Mesothelial cell of epicardium (in vitro differentiated cells): Measurements from ENCODE around the gene FBXO40. TPM values are rescaled to one million over a fixed set of nuclear protein-coding genes. Genes with fewer than 3 reads are reported as not detected.

Experiments used
- DNase-seq, 2 experiments: peaks; one replicate each; pipeline ENCODE4 v3.0.0; 2021; ENCODE audit warnings: low spot score in 2 of 2; ENCODE audit not compliant: unreplicated experiment in 2 of 2
- H3K27ac Mint-ChIP-seq: 2 replicates; pipeline ENCODE4 v1.8.0; 2021; ENCODE audit warnings: mixed read lengths
- H3K27me3 Mint-ChIP-seq: 2 replicates; pipeline ENCODE4 v1.8.0; 2021; ENCODE audit warnings: low read depth, mixed read lengths
- H3K36me3 Mint-ChIP-seq: 2 replicates; pipeline ENCODE4 v1.8.0; 2021; ENCODE audit warnings: mixed read lengths
- H3K4me1 Mint-ChIP-seq: 2 replicates; pipeline ENCODE4 v1.8.0; 2021; ENCODE audit warnings: mixed read lengths
- H3K4me3 Mint-ChIP-seq: 2 replicates; pipeline ENCODE4 v1.8.0; 2021; ENCODE audit warnings: mild to moderate bottlenecking, moderate library complexity, mixed read lengths
- H3K9me3 Mint-ChIP-seq: 2 replicates; pipeline ENCODE4 v1.8.0; 2021; ENCODE audit warnings: mixed read lengths
- total RNA-seq: library from RNA; stranded (reverse); gene quantifications from 3 replicates; pipeline ENCODE4 v1.2.1, GENCODE V29; 2021
- TF ChIP-seq, protein P1 (sequence below): fragments of 200-600 bp; sonication (generic); IDR thresholded peaks from one replicate; pipeline ENCODE4 v1.5.0; 2021; ENCODE audit warnings: antibody characterized with exemption; ENCODE audit not compliant: unreplicated experiment

The FBXO40 gene, protein sequence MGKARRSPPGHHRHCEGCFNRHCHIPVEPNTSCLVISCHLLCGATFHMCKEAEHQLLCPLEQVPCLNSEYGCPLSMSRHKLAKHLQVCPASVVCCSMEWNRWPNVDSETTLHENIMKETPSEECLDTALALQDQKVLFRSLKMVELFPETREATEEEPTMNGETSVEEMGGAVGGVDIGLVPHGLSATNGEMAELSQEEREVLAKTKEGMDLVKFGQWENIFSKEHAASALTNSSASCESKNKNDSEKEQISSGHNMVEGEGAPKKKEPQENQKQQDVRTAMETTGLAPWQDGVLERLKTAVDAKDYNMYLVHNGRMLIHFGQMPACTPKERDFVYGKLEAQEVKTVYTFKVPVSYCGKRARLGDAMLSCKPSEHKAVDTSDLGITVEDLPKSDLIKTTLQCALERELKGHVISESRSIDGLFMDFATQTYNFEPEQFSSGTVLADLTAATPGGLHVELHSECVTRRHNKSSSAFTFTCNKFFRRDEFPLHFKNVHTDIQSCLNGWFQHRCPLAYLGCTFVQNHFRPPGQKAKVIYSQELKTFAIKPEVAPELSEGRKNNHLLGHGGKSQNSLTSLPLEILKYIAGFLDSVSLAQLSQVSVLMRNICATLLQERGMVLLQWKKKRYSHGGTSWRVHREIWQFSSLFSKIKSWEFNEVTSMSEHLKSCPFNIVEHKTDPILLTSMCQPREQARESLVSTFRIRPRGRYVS
- total RNA-seq: not detected in 3 replicates

DNA sequence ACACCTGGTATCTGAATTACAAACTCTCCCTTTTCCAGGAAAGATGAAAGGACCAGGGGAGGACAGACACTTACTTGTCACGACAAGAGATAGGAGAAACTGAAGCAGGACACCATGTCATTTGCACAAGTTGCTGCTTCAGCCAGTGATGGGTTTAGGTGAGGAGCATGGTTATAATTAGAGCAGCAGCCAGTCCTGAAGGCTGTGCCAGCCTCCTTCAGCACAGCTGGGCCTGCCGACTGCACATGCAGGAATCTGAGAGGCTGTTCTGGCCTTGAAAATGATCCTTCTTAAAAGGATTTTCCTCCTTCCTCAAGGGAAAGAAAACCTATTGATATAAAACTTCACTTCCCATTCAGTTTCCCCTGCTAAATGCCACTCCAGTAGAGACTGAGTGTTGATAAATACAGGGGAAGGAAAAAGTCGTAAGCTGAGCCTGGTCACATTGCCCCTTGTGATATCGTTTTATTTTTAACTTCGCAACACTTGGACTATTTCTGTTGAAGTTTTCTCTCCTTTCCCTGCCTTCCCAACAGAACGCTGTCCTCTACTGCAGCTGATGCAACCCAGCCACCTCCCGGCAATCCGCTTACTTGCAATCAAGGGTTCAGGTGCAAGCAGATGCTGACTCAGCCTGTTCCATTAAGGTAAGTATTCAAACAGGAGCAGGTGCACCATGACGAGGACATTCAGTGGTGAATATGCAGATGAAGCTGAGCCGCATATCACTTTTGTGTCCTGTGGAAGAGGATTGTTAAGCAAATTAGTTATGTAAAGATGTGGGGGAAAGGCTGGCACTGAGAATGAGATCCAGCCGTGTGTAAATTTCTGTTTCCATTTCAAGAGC is at the start of gene FBXO40:
Gene FBXO40, plus strand, starts transcription at position 524 of the 847 bp plus-strand sequence. CDS start 27,197 bp downstream, outside the sequence.
- Mint-ChIP-seq H3K27me3 (peaks cover 3% of the 10 kb centered on the region), H3K36me3 (no peaks in the 10 kb centered on the region), H3K27ac (no peak within 1 kb of the TSS), H3K4me1 (no peaks in the 10 kb centered on the region), H3K4me3 (no peak within 1 kb of the TSS), H3K9me3 (no peaks in the 10 kb centered on the region)
- TF ChIP-seq, protein P1, sequence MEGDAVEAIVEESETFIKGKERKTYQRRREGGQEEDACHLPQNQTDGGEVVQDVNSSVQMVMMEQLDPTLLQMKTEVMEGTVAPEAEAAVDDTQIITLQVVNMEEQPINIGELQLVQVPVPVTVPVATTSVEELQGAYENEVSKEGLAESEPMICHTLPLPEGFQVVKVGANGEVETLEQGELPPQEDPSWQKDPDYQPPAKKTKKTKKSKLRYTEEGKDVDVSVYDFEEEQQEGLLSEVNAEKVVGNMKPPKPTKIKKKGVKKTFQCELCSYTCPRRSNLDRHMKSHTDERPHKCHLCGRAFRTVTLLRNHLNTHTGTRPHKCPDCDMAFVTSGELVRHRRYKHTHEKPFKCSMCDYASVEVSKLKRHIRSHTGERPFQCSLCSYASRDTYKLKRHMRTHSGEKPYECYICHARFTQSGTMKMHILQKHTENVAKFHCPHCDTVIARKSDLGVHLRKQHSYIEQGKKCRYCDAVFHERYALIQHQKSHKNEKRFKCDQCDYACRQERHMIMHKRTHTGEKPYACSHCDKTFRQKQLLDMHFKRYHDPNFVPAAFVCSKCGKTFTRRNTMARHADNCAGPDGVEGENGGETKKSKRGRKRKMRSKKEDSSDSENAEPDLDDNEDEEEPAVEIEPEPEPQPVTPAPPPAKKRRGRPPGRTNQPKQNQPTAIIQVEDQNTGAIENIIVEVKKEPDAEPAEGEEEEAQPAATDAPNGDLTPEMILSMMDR: no peak
- no peak for DNase-seq

DNA sequence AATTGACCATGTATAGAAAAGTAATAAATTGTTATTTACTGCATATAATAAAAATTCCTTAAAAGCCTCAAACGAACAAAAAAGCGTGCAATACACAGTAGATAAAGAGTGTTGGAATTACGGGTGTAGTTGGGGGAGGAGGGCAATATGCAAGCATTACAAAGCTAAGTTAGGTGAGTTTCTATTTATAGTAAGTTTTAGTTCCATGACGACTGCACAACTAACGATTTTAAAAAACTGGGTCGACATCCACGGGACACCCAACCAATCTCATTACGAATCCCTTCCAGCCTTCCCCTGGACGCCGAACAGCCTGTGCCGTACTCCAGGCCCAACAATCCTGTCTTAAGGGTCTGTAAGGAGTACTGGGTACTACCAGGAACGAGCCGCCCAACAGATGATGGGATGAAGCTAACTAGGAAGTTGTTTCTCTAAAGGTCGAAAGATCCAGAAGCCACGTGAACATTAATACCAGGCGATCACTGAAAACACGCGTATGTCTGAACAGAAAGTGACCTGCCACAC is 48.1 kb upstream of the FBXO40 start:
- H3K9me3 Mint-ChIP-seq: no peaks in the 10 kb centered on the region
- H3K27ac Mint-ChIP-seq: peak overlapping the region; percentile 83
- TF ChIP-seq, protein P1: no peak
- peak overlapping the region; percentile 90 for H3K4me3 Mint-ChIP-seq
- H3K36me3 Mint-ChIP-seq: no peaks in the 10 kb centered on the region
- no peaks in the 10 kb centered on the region for H3K27me3 Mint-ChIP-seq
- H3K4me1 Mint-ChIP-seq: peaks cover 6% of the 10 kb centered on the region
- no peak for DNase-seq

DNA sequence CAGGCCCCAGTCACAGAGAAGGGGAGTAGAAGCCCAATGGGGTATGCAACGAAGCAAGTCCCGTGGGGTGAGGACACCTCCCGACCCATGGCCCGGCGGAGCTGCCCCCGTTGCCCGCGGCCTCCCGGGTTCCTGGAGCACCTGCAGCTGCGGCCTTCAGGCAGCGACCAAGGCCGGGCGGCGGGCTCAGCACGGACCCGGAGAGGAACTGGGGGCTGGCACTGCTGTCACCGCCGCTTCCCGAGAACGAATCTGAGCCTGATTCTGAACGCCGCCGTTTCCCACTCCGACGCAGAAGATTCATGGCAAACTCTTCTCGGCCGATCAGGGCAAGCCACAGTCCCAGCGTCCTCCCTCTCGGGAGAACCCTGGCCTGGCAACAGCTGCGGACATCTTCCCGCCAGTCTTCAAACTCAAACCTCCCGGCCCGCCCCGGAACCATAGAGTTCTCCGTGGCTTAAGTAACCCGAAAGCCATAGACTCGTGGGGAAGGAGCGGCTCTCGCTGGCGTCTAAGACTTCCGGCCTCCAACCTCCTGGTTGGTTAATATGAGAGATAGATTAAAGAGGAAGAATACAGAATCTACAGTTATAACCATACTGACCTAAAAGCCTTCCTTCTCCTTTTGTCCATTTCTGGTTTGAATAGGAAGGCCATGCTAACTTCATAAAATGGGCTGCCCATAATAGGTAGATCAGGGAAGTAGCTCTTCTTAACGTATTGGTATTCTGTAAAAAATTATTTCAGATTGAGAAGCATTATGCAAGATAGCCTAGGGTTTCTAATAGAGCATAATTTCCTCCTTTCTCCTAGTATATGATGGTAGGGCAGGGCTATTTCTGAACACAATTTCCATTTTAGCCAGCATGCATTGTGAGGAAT is 47.4 kb upstream of the FBXO40 start, which contains the start of gene POLQ:
Gene POLQ, minus strand, starts transcription at position 415 of the 882 bp plus-strand sequence. Its CDS starts 111 bp downstream, at position 304.
- H3K27ac Mint-ChIP-seq: peak within 1 kb of the TSS; percentile 91

DNA sequence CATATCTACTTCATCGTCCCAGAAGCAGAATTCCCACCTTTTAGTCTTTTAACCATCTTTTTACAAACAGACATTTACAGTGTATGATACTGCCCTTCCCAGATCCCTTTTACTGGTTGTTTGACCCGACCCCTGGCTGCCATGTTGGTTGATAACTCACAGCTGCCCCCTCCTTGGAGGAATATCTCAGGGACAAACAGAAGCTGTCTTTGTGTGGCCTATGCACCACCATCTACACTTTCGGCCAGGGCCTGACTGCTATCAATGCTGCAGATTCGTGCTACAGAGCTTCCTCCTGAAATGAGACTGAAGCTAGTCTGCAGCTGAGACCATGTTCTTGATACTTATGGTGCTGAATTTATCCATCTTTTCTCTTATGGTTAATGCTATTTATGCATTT is 40.8 kb upstream of the FBXO40 start:
- H3K36me3 Mint-ChIP-seq: no peaks in the 10 kb centered on the region
- H3K9me3 Mint-ChIP-seq: no peaks in the 10 kb centered on the region
- no peaks in the 10 kb centered on the region for H3K27me3 Mint-ChIP-seq
- no peak overlapping the region for H3K4me3 Mint-ChIP-seq
- TF ChIP-seq, protein P1: no peak
- DNase-seq: no peak
- no peaks in the 10 kb centered on the region for H3K4me1 Mint-ChIP-seq
- H3K27ac Mint-ChIP-seq: no peak overlapping the region

More for the DNA sequence above, 47.4 kb upstream of the FBXO40 start, which contains the start of gene POLQ:
- no peaks in the 10 kb centered on the region for H3K27me3 Mint-ChIP-seq
- H3K4me3 Mint-ChIP-seq: peak within 1 kb of the TSS; percentile 90
- DNase-seq: peak; percentile 52 to 80
- TF ChIP-seq, protein P1: no peak
- peaks cover 6% of the 10 kb centered on the region for H3K4me1 Mint-ChIP-seq
- H3K9me3 Mint-ChIP-seq: no peaks in the 10 kb centered on the region
- no peaks in the 10 kb centered on the region for H3K36me3 Mint-ChIP-seq
